Retina (tissue), 1 donor: ENCODE measurements around the gene SCN2B.

ENCODE experiments used
- DNase-seq: peaks from one replicate; pipeline ENCODE4 v3.0.0-alpha.2; 2016

Gene SCN2B

DNA sequence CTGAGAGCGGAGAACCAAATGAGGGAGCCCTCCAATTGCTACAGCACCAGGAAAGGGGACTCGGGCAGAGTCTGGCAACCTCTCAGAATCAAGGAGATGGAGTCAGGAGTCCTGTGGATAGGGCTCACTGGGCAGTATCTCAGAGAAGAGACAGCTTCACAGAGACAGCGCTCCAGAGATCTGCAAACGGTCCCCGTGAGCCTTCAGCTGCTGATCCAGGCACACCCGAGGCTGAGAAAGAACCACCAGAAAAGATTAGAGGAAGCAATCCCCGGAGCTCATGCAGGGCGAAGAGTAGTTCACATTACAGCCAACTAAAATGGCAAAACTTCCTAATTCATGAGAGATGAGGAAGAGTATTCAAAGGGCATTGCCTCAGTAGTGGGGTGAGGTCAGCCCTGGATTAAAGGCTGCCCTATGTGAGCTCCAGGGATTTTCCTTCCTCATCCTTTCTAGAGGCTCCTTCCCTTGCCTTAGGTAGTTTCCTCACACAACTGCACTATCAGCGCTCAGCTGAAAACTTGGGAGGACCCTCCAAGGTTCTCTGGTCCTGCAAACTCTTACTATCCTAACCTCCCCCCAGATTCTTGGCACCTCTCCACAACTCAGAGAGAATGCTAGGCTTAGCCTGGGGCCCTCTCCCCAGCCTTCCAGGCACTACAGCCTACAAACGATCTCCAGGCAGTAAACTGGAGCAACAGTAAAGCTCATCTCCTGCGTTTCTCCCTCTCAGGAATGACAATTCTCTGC lies 47.5 kb downstream of the SCN2B start:
- DNase-seq = no peak

GRCh38 chr11:118128310-118128709 lies 48.1 kb downstream of the SCN2B start:
- DNase-seq = no peak

GRCh38 chr11:118126082-118126838 lies 50.2 kb downstream of the SCN2B start:
- DNase-seq = no peak

- DNase-seq = no peak
Observed at GRCh38 chr11:118124929-118125535, 51.4 kb downstream of the SCN2B start.

DNA sequence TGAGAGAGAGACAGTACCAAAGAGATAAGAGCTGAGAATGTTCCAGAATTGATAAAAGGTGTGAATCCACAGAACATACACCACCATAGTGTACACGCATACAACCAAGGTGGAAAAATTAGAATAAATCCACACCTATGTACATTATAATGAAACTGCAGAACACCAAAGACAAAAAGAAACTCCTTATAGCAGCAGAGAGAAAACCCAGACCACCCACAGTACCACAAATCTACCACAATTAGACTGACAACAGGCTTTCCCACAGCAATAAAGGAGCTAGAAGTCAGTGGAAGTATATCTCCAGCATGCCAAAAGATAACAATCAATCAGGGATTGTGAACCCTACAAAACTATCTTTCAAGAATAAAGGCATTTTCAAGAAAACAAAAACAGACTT lies 55.6 kb downstream of the SCN2B start:
- no peak for DNase-seq

DNA sequence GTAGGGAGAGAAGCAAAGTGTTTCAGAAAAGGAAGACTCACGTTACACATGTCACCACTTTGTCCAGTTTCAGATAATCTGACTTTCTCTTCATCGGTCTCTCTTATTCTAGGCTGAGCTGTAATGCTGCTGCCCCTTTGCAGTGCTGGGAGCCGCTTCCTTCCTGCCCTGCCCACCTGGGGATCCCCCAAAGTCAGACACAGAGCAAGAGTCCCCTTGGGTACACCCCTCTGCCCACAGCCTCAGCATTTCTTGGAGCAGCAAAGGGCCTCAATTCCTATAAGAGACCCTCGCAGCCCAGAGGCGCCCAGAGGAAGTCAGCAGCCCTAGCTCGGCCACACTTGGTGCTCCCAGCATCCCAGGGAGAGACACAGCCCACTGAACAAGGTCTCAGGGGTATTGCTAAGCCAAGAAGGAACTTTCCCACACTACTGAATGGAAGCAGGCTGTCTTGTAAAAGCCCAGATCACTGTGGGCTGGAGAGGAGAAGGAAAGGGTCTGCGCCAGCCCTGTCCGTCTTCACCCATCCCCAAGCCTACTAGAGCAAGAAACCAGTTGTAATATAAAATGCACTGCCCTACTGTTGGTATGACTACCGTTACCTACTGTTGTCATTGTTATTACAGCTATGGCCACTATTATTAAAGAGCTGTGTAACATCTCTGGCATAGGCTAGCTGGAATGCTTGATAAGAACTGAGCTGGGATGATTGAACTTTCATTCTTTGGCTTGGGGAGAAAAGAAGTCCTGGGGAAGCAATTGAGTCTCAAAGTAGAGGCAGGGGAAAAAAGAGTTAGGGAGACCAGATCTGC lies 58.4 kb downstream of the SCN2B start:
- DNase-seq = no peak

DNA sequence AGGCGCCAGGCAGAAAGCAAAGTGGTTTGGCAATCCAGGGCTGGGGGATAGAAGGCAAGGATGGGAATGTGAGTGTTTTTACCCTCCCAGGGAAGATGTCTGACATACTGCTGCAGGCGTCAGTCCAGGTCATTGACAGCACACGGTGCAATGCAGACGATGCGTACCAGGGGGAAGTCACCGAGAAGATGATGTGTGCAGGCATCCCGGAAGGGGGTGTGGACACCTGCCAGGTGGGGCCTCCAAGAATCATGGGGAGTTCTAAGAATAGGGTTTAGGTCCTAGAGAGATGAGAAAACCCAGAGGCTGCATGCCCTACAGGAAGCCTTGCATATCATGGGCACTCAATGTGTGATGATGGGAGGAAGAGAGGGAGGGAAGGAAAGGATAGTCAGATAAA lies 61.4 kb downstream of the SCN2B start:
- no peak for DNase-seq

- no peak for DNase-seq
Observed at GRCh38 chr11:118114266-118114665, 62.2 kb downstream of the SCN2B start.

- no peak for DNase-seq
Observed at GRCh38 chr11:118112711-118113430, 63.6 kb downstream of the SCN2B start.
